NCI-H2171 (cell line): ENCODE results near the gene ARHGEF7.

Source experiments
- DNase-seq: peaks from one replicate; lab custom pipeline; 2025; lab: John Stamatoyannopoulos, UW

The ARHGEF7 gene

GRCh38 chr13:111303559-111303958 is 188.4 kb downstream of the ARHGEF7 start:
- no peak for DNase-seq

GRCh38 chr13:111304041-111304544 is 189.0 kb downstream of the ARHGEF7 start:
- no peak for DNase-seq

- DNase-seq: no peak
Measured at GRCh38 chr13:111304603-111305289, 189.6 kb downstream of the ARHGEF7 start.

GRCh38 chr13:111312944-111313590 is 198.0 kb downstream of the ARHGEF7 start:
- no peak for DNase-seq

- no peak for DNase-seq
Measured at GRCh38 chr13:111313911-111314425, 198.9 kb downstream of the ARHGEF7 start.

GRCh38 chr13:111314852-111315251 is 199.7 kb downstream of the ARHGEF7 start:
- no peak for DNase-seq

- peak; percentile 8 for DNase-seq
Measured at GRCh38 chr13:111315347-111315995, 200.4 kb downstream of the ARHGEF7 start.

- DNase-seq: no peak
Measured at GRCh38 chr13:111316161-111316730, 201.1 kb downstream of the ARHGEF7 start.

- DNase-seq: no peak
Measured at GRCh38 chr13:111317042-111317550, 202.0 kb downstream of the ARHGEF7 start.

- no peak for DNase-seq
Measured at GRCh38 chr13:111317571-111318345, 202.6 kb downstream of the ARHGEF7 start.

GRCh38 chr13:111318386-111318785 is 203.3 kb downstream of the ARHGEF7 start:
- DNase-seq: no peak

- DNase-seq: no peak
Measured at GRCh38 chr13:111319521-111319920, 204.4 kb downstream of the ARHGEF7 start.

GRCh38 chr13:111319998-111320911 is 205.1 kb downstream of the ARHGEF7 start, which contains the start of gene TEX29:
Gene TEX29 (plus strand): TSS chr13:111320642. CDS start chr13:111320891, 249 bp downstream.
- DNase-seq: no peak

- no peak for DNase-seq
Measured at GRCh38 chr13:111322001-111322915, 207.1 kb downstream of the ARHGEF7 start.

- no peak for DNase-seq
Measured at GRCh38 chr13:111322916-111323331, 207.8 kb downstream of the ARHGEF7 start.

- DNase-seq: no peak
Measured at GRCh38 chr13:111323549-111323948, 208.4 kb downstream of the ARHGEF7 start.

- no peak for DNase-seq
Measured at GRCh38 chr13:111323950-111324651, 209.0 kb downstream of the ARHGEF7 start.

- no peak for DNase-seq
Measured at GRCh38 chr13:111324736-111325135, 209.6 kb downstream of the ARHGEF7 start.
